Measurements from ENCODE around the gene MRGPRE. TPM values are rescaled to one million over a fixed set of nuclear protein-coding genes. Genes with fewer than 3 reads are reported as not detected.

Gene MRGPRE
- total RNA-seq, 1 donor from 2014 or later, result not detected

GRCh38 chr11:3202759-3203158 lies 29.5 kb downstream of the MRGPRE start:
- ATAC-seq, result no peak
- Histone ChIP-seq H3K27ac (no peak overlapping the region), H3K36me3 (no peaks in the 10 kb centered on the region), H3K4me3 (no peak overlapping the region), H3K9me3 (no peaks in the 10 kb centered on the region), H3K27me3 (peaks cover 34% of the 10 kb centered on the region), H3K4me1 (peaks cover 10% of the 10 kb centered on the region)
- intact Hi-C loops (cut with DNase I), result no loop called here
- no peak for TF ChIP-seq CTCF (IDR thresholded peaks at IDR 0.05)
- DNase-seq, result peak; percentile 59

GRCh38 chr11:3202305-3202704 lies 29.9 kb downstream of the MRGPRE start:
- DNase-seq (no peak), ATAC-seq (no peak)
- intact Hi-C loops (cut with DNase I), result no loop called here
- Histone ChIP-seq H3K4me3 (no peak overlapping the region), H3K9me3 (no peaks in the 10 kb centered on the region), H3K27me3 (peaks cover 34% of the 10 kb centered on the region), H3K27ac (no peak overlapping the region), H3K36me3 (no peaks in the 10 kb centered on the region), H3K4me1 (peaks cover 10% of the 10 kb centered on the region)
- TF ChIP-seq CTCF (IDR thresholded peaks at IDR 0.05), result no peak

- H3K27ac ChIP-seq, result no peak overlapping the region
- H3K4me1 ChIP-seq, result peaks cover 10% of the 10 kb centered on the region
- no peak overlapping the region for H3K4me3 ChIP-seq
- no peaks in the 10 kb centered on the region for H3K36me3 ChIP-seq
- peaks cover 34% of the 10 kb centered on the region for H3K27me3 ChIP-seq
- DNase-seq (no peak), ATAC-seq (no peak)
- TF ChIP-seq CTCF (IDR thresholded peaks at IDR 0.05), result no peak
- intact Hi-C loops (cut with DNase I), result no loop called here
- H3K9me3 ChIP-seq, result no peaks in the 10 kb centered on the region
Observed at GRCh38 chr11:3201677-3202181, 30.5 kb downstream of the MRGPRE start.

DNA sequence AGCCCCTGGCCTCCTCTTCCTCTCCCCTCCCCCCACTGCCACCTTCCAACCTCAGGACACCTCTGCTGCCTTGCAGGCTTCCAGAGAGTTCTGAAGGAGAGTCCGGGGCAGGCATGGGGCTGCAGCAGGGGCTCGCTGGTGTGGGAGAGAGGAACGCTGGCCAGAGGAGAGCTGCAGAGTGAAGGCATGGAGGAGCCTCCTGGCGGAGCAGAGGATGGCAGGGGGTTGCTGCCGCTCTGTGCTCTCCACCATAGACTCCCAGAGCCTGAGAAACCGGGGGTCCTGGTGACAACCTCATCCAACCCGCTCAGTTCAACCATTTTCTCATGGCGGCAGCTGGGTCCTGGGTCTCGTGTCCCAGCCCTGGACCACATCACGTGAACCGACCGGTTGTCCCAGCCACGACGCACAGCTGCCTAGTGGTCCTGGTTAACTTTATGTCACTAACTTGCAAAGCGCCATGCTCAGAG lies 31.1 kb downstream of the MRGPRE start:
- DNase-seq, result peak; percentile 59
- no peak overlapping the region for H3K4me3 ChIP-seq
- no peaks in the 10 kb centered on the region for H3K36me3 ChIP-seq
- no peak overlapping the region for H3K27ac ChIP-seq
- H3K4me1 ChIP-seq, result peaks cover 10% of the 10 kb centered on the region
- TF ChIP-seq CTCF (IDR thresholded peaks at IDR 0.05), result no peak
- no peak for ATAC-seq
- no peaks in the 10 kb centered on the region for H3K9me3 ChIP-seq
- peaks cover 34% of the 10 kb centered on the region for H3K27me3 ChIP-seq
- intact Hi-C loops (cut with DNase I), result no loop called here

GRCh38 chr11:3200388-3201111 lies 31.7 kb downstream of the MRGPRE start:
- no peak overlapping the region for H3K27ac ChIP-seq
- H3K4me1 ChIP-seq, result peaks cover 7% of the 10 kb centered on the region
- no peaks in the 10 kb centered on the region for H3K9me3 ChIP-seq
- no peaks in the 10 kb centered on the region for H3K36me3 ChIP-seq
- ATAC-seq, result no peak
- intact Hi-C loops (cut with DNase I), result no loop called here
- TF ChIP-seq CTCF (IDR thresholded peaks at IDR 0.05), result no peak
- H3K27me3 ChIP-seq, result peaks cover 34% of the 10 kb centered on the region
- H3K4me3 ChIP-seq, result no peak overlapping the region
- no peak for DNase-seq
